Measurements from ENCODE around the gene ATM. TPM values are rescaled to one million over a fixed set of nuclear protein-coding genes. Genes with fewer than 3 reads are reported as not detected.

Gene ATM
- total and polyA plus RNA-seq, 2 donors (not counting 1 experiment from before 2014, with no cell fraction given), result 111 to 446 TPM

DNA sequence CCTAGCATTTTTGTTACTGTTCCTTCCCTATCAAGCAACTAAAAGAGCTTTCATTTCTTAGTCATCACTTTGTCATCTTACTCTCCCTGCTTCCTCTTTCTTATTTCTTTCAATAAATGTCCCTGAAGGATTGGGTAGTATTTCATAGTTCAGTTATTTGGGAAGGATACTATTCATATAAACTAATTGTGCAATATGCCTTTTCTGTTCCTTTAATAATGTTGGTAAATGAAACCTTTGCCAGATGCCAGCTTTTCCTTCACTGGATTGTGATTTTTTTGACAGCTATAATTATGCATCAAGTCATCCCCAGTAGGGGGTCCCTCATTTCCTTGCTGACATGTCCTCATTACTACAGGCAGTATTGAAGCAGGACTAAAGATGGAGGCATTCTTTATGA lies 101.7 kb downstream of the ATM start:
- H3K27ac Mint-ChIP-seq, result no peak overlapping the region

DNA sequence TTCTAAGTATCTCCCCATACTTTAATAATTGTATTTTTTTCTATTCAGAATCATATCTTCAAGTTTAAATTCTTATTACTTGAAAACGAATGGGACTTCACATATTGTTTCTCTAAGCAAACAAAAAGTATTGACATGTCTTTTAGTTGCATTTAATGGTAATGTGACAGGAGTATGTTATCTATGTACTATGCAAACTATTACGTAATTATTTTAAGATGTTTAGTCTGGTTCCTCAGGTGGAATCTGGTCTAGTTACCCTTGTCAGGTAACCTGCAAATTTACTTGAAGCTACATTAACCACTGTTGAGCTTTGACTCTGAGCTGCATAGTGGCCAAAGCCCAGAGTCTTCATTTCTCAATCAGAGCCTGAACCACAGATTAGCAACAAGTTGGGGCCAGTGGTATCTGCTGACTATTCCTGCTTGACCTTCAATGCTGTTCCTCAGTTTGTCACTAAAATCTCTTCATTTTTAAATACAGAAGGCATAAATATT lies 110.6 kb downstream of the ATM start:
- Histone ChIP-seq H3K27me3 (replicated peaks in 1 of 4; ENCODE audit: control extremely low read depth in 1 of 4, control insufficient read depth in 3 of 4, insufficient read depth in 4 of 4, low read length in 3 of 4) (no peaks in the 10 kb centered on the region), H3K4me1 (ENCODE audit: control insufficient read depth in 2 of 2, insufficient read depth in 2 of 2, low read length in 2 of 2) (no peaks in the 10 kb centered on the region), H3K4me2 (replicated peaks; ENCODE audit: low read depth, low read length, poor library complexity, severe bottlenecking) (no peak overlapping the region), H3K36me3 (replicated peaks in 1 of 2; ENCODE audit: control extremely low read depth in 1 of 2, control insufficient read depth in 1 of 2, extremely low read depth in 1 of 2, insufficient read depth in 2 of 2, low read length in 1 of 2) (peaks cover 7 to 86% of the 10 kb centered on the region in 2 experiments), H3K9ac (ENCODE audit: low read length) (no peak overlapping the region), H3K27ac (ENCODE audit: low read length in 2 of 2) (no peak overlapping the region), H3K4me3 (ENCODE audit: control extremely low read depth in 1 of 5, extremely low read depth in 1 of 5, insufficient read depth in 1 of 5, low read depth in 2 of 5, low read length in 4 of 5) (no peak overlapping the region), H3K79me2 (ENCODE audit: control insufficient read depth, insufficient read depth, low read length) (no peaks in the 10 kb centered on the region), H2AFZ (ENCODE audit: insufficient read depth, low read depth, low read length, poor library complexity, severe bottlenecking) (no peak overlapping the region), H3K9me3 (ENCODE audit: control extremely low read depth in 1 of 3, control insufficient read depth in 2 of 3, insufficient read depth in 1 of 3, low read length in 2 of 3) (no peaks in the 10 kb centered on the region), H4K20me1 (ENCODE audit: control insufficient read depth, insufficient read depth, low read length, poor library complexity, severe bottlenecking) (no peaks in the 10 kb centered on the region)
- POLR2A ChIA-PET, result no interaction called here
- no peaks in the 10 kb centered on the region for H3K4me1 Mint-ChIP-seq
- no CpG with 5 or more reads among the region's 2 CpGs for WGBS (ENCODE audit: insufficient coverage)
- no peak overlapping the region for H3K27ac Mint-ChIP-seq
- CTCF ChIA-PET, result no interaction called here
- intact Hi-C loops (cut with micrococcal nuclease), result no loop called here
- H3K4me3 Mint-ChIP-seq, result no peak overlapping the region
- no peaks in the 10 kb centered on the region for H3K9me3 Mint-ChIP-seq (ENCODE audit: insufficient read depth)
- H3K27me3 Mint-ChIP-seq, result no peaks in the 10 kb centered on the region
- DNase-seq (no peak), ATAC-seq (ENCODE audit: low read depth) (no peak)
- TF ChIP-seq, protein P1, sequence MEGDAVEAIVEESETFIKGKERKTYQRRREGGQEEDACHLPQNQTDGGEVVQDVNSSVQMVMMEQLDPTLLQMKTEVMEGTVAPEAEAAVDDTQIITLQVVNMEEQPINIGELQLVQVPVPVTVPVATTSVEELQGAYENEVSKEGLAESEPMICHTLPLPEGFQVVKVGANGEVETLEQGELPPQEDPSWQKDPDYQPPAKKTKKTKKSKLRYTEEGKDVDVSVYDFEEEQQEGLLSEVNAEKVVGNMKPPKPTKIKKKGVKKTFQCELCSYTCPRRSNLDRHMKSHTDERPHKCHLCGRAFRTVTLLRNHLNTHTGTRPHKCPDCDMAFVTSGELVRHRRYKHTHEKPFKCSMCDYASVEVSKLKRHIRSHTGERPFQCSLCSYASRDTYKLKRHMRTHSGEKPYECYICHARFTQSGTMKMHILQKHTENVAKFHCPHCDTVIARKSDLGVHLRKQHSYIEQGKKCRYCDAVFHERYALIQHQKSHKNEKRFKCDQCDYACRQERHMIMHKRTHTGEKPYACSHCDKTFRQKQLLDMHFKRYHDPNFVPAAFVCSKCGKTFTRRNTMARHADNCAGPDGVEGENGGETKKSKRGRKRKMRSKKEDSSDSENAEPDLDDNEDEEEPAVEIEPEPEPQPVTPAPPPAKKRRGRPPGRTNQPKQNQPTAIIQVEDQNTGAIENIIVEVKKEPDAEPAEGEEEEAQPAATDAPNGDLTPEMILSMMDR (IDR thresholded peaks at IDR 0.05), result no peak
- no peak for TF ChIP-seq EZH2 (IDR thresholded peaks at IDR 0.05; ENCODE audit: borderline replicate concordance, insufficient read depth, low read depth, low read length, poor library complexity, severe bottlenecking)

More for the DNA sequence above, 101.7 kb downstream of the ATM start:
- H3K27me3 Mint-ChIP-seq, result no peaks in the 10 kb centered on the region
- Histone ChIP-seq H3K4me3 (ENCODE audit: control extremely low read depth in 1 of 5, extremely low read depth in 1 of 5, insufficient read depth in 1 of 5, low read depth in 2 of 5, low read length in 4 of 5) (no peak overlapping the region), H4K20me1 (ENCODE audit: control insufficient read depth, insufficient read depth, low read length, poor library complexity, severe bottlenecking) (no peaks in the 10 kb centered on the region), H3K27me3 (replicated peaks in 1 of 4; ENCODE audit: control extremely low read depth in 1 of 4, control insufficient read depth in 3 of 4, insufficient read depth in 4 of 4, low read length in 3 of 4) (no peaks in the 10 kb centered on the region), H3K27ac (ENCODE audit: low read length in 2 of 2) (no peak overlapping the region), H3K79me2 (ENCODE audit: control insufficient read depth, insufficient read depth, low read length) (no peaks in the 10 kb centered on the region), H3K36me3 (replicated peaks in 1 of 2; ENCODE audit: control extremely low read depth in 1 of 2, control insufficient read depth in 1 of 2, extremely low read depth in 1 of 2, insufficient read depth in 2 of 2, low read length in 1 of 2) (peaks cover 13 to 88% of the 10 kb centered on the region in 2 experiments), H3K9ac (ENCODE audit: low read length) (no peak overlapping the region), H3K4me1 (ENCODE audit: control insufficient read depth in 2 of 2, insufficient read depth in 2 of 2, low read length in 2 of 2) (no peaks in the 10 kb centered on the region), H3K4me2 (replicated peaks; ENCODE audit: low read depth, low read length, poor library complexity, severe bottlenecking) (no peak overlapping the region), H3K9me3 (ENCODE audit: control extremely low read depth in 1 of 3, control insufficient read depth in 2 of 3, insufficient read depth in 1 of 3, low read length in 2 of 3) (no peaks in the 10 kb centered on the region), H2AFZ (ENCODE audit: insufficient read depth, low read depth, low read length, poor library complexity, severe bottlenecking) (no peak overlapping the region)
- no peak for TF ChIP-seq EZH2 (IDR thresholded peaks at IDR 0.05; ENCODE audit: borderline replicate concordance, insufficient read depth, low read depth, low read length, poor library complexity, severe bottlenecking)
- TF ChIP-seq, protein P1 (IDR thresholded peaks at IDR 0.05), result no peak
- no peak for DNase-seq
- intact Hi-C loops (cut with micrococcal nuclease), result no loop called here
- POLR2A ChIA-PET, result no interaction called here
- CTCF ChIA-PET, result interaction anchor here (0.7 kb wide), 1 partner anchor 89 kb away, joined by 5 read pairs; no protein-coding TSS in a partner anchor
- H3K4me1 Mint-ChIP-seq, result no peaks in the 10 kb centered on the region
- no peaks in the 10 kb centered on the region for H3K9me3 Mint-ChIP-seq (ENCODE audit: insufficient read depth)
- H3K4me3 Mint-ChIP-seq, result no peak overlapping the region
- ATAC-seq (ENCODE audit: low read depth), result no peak
